HepG2 (cell line): ENCODE measurements around the gene MXD3. TPM values are rescaled to one million over a fixed set of nuclear protein-coding genes. Genes with fewer than 3 reads are reported as not detected.
"Not testable (repeated sequence)": the region's sequence is repeated elsewhere in the genome, so short reads cannot be mapped to it uniquely, and the experiment has no call there.

Source experiments
- ATAC-seq: fragments of 200-7000 bp; cut with Tn5 transposase; 3 replicates; pipeline ENCODE4 v1.9.1; 2020; ENCODE audit warnings: mild to moderate bottlenecking, moderate library complexity
- BruUV-seq: library from RNA; stranded (reverse); fragments of 400-500 nt; replicated peaks from 2 replicates; lab custom pipeline; 2021; lab: Mats Ljungman, UMichigan
- CTCF ChIA-PET: fragments of 300-600 bp; formaldehyde crosslinking; extraction: SDS; loops from one replicate; lab custom pipeline; 2021; ENCODE audit warnings: low total read pairs, inconsistent platforms, low intra/inter-chr PET ratio; lab: Yijun Ruan, JAX
- POLR2A ChIA-PET: fragments of 350-600 bp; sonication (Branson Sonifier 250); formaldehyde crosslinking; loops from one replicate; lab custom pipeline; 2020; ENCODE audit warnings: antibody characterized with exemption, inconsistent platforms; lab: Yijun Ruan, JAX
- DNase-seq: peaks from one replicate; pipeline ENCODE4 v3.0.0-alpha.2; 2015; ENCODE audit warnings: low spot score
- FAIRE-seq: peaks from 3 replicates; lab custom pipeline; 2011; peaks lifted over from hg19 to GRCh38; lab: Jason Lieb, UNC
- H2AFZ ChIP-seq: one replicate; pipeline ENCODE4 v1.6.1; 2011; ENCODE audit warnings: low read length, inconsistent platforms
- H3K27ac ChIP-seq: fragments of 300-600 bp; 3 replicates; pipeline ENCODE4 v1.8.0; 2011; ENCODE audit warnings: mixed run types, mild to moderate bottlenecking, mixed read lengths, low read length, inconsistent platforms; ENCODE audit not compliant: insufficient read depth; ENCODE audit errors: extremely low read length
- H3K27me3 ChIP-seq, 2 experiments: fragments of 200-600 bp in 1 of 2; 2 replicates in 1 of 2; 3 replicates in 1 of 2; pipeline versions ENCODE4 v1.6.0 to v1.8.0; 2011; ENCODE audit warnings: low read length in 2 of 2, mild to moderate bottlenecking in 2 of 2, moderate library complexity in 2 of 2, inconsistent platforms in 1 of 2; ENCODE audit not compliant: insufficient read depth in 2 of 2, control insufficient read depth in 1 of 2
- H3K36me3 ChIP-seq, 2 experiments: fragments of 200-600 bp in 1 of 2; replicated peaks in 1 of 2; 2 replicates in 1 of 2; 3 replicates in 1 of 2; pipeline versions ENCODE4 v1.5.1 to v1.8.0; 2011; ENCODE audit warnings: low read length in 2 of 2, inconsistent platforms in 1 of 2; ENCODE audit not compliant: insufficient read depth in 2 of 2, control insufficient read depth in 1 of 2
- H3K4me1 ChIP-seq: 2 replicates; pipeline ENCODE4 v1.5.1; 2012; ENCODE audit warnings: low read length, inconsistent platforms; ENCODE audit not compliant: insufficient read depth
- H3K4me2 ChIP-seq: 2 replicates; pipeline ENCODE4 v1.6.0; 2011; ENCODE audit warnings: low read depth, low read length, inconsistent platforms
- H3K4me3 ChIP-seq, 3 experiments: fragments of 200-600 bp in 1 of 3; sonication (generic), shearing (Covaris generic) in 1 of 3; replicated peaks in 1 of 3; 2 replicates each; pipeline ENCODE4 v1.5.1; 2011 to 2016; ENCODE audit warnings: low read length in 3 of 3, inconsistent platforms in 2 of 3, low read depth in 2 of 3, mild to moderate bottlenecking in 2 of 3, control low read depth in 1 of 3, mixed read lengths in 1 of 3; ENCODE audit not compliant: insufficient read depth in 1 of 3
- H3K79me2 ChIP-seq: one replicate; pipeline ENCODE4 v1.6.1; 2011; ENCODE audit warnings: low read length, inconsistent platforms; ENCODE audit not compliant: insufficient read depth
- H3K9ac ChIP-seq: 2 replicates; pipeline ENCODE4 v1.6.0; 2011; ENCODE audit warnings: mild to moderate bottlenecking, low read depth, low read length, inconsistent platforms; ENCODE audit not compliant: insufficient read depth
- H3K9me3 ChIP-seq: 2 replicates; pipeline ENCODE4 v1.5.1; 2012; ENCODE audit warnings: mild to moderate bottlenecking, low read length
- H4K20me1 ChIP-seq: 2 replicates; pipeline ENCODE4 v1.6.0; 2011; ENCODE audit warnings: inconsistent platforms, mild to moderate bottlenecking, low read length, moderate library complexity; ENCODE audit not compliant: insufficient read depth
- EHMT2 ChIP-seq: fragments of 200-600 bp; sonication (generic); IDR thresholded peaks from 2 replicates; pipeline ENCODE4 v1.7.0; 2017; ENCODE audit warnings: antibody characterized with exemption, low read depth, low read length, borderline replicate concordance
- ELF3 ChIP-seq: IDR thresholded peaks from 2 replicates; pipeline ENCODE4 v1.6.1; 2016; ENCODE audit warnings: missing genetic modification reagents, missing compliant biosample characterization
- KDM1A ChIP-seq: IDR thresholded peaks from 2 replicates; pipeline ENCODE4 v1.6.1; 2016; ENCODE audit warnings: missing compliant biosample characterization
- RORA ChIP-seq: sonication (generic); formaldehyde crosslinking; IDR thresholded peaks from 2 replicates; pipeline ENCODE4 v1.5.0; 2020; ENCODE audit warnings: mild to moderate bottlenecking, missing genetic modification reagents, moderate library complexity
- SKI ChIP-seq: fragments of 450-650 bp; IDR thresholded peaks from one replicate; pipeline ENCODE4 v1.6.1; 2018; ENCODE audit warnings: mild to moderate bottlenecking; ENCODE audit not compliant: partially characterized antibody
- SOX13 ChIP-seq, 3 experiments: fragments of 450-650 bp in 1 of 3; sonication (generic) in 1 of 3; formaldehyde crosslinking in 1 of 3; IDR thresholded peaks in 2 of 3; conservative IDR thresholded peaks in 1 of 3; 2 replicates each; pipeline versions ENCODE4 v1.5.0 to v1.6.1; 2016 to 2020; ENCODE audit warnings: antibody characterized with exemption in 1 of 3, mild to moderate bottlenecking in 1 of 3, missing compliant biosample characterization in 1 of 3, missing genetic modification reagents in 1 of 3, moderate library complexity in 1 of 3
- TCF7L2 ChIP-seq: IDR thresholded peaks from 2 replicates; pipeline ENCODE4 v1.6.1; 2011; ENCODE audit warnings: mild to moderate bottlenecking, low read depth, low read length, moderate library complexity
- ZFP1 ChIP-seq: IDR thresholded peaks from 2 replicates; pipeline ENCODE4 v1.6.1; 2016
- ZNF274 ChIP-seq: sonication (generic); formaldehyde crosslinking; IDR thresholded peaks from 2 replicates; pipeline ENCODE4 v1.5.1; 2020; ENCODE audit warnings: mild to moderate bottlenecking, missing genetic modification reagents
- ZNF598 ChIP-seq: sonication (generic); formaldehyde crosslinking; IDR thresholded peaks from 2 replicates; pipeline ENCODE4 v1.5.1; 2020; ENCODE audit warnings: mild to moderate bottlenecking, missing genetic modification reagents, borderline replicate concordance
- ZNF709 ChIP-seq: sonication (generic); formaldehyde crosslinking; IDR thresholded peaks from 2 replicates; pipeline ENCODE4 v1.5.0; 2020; ENCODE audit warnings: mild to moderate bottlenecking, missing genetic modification reagents
- WGBS: methylation state at CpG from one replicate; pipeline ENCODE4 v1.1.6; 2017; ENCODE audit warnings: low lambda C conversion rate; 5-methylcytosine and 5-hydroxymethylcytosine counted together
- in situ Hi-C: cut with HindIII; loops from 2 replicates; pipeline ENCODE4 v1.10.0; 2017; ENCODE audit warnings: low pct_unique_long_range_greater_than_20kb; ENCODE audit not compliant: extremely low pct_ligation_motif_present
- intact Hi-C: fragments of 100-400 bp; cut with micrococcal nuclease; formaldehyde crosslinking; loops from one replicate; pipeline ENCODE4 v1.10.0; 2022; ENCODE audit not compliant: unreplicated experiment
- polyA plus RNA-seq, 8 experiments: library from polyadenylated mRNA; depleted of rRNA in 3 of 8; stranded (reverse) in 7 of 8; unstranded in 1 of 8; fragments of >200 nt; fragmentation: Illumina TruSeq in 4 of 8; extraction: Trizol in 4 of 8; gene quantifications; 2 replicates each; pipeline versions ENCODE4 v1.2.1 to v1.2.3, GENCODE V29; 2011 to 2016; ENCODE audit warnings: low read depth in 4 of 8, missing spikeins in 1 of 8, mixed read lengths in 1 of 8; ENCODE audit not compliant: insufficient read depth in 1 of 8
- total RNA-seq, 5 experiments: library from RNA; depleted of rRNA; stranded (reverse); fragments of >200 nt; fragmentation: Illumina TruSeq; extraction: Trizol; gene quantifications; 2 replicates each; pipeline ENCODE4 v1.2.3, GENCODE V29; 2016; ENCODE audit warnings: low read depth in 1 of 5
- TF ChIP-seq, protein P1 (sequence below): sonication (generic); formaldehyde crosslinking; IDR thresholded peaks from 2 replicates; pipeline ENCODE4 v1.5.1; 2020; ENCODE audit warnings: mild to moderate bottlenecking, missing genetic modification reagents, moderate library complexity

The MXD3 gene
- total and polyA plus RNA-seq, 2 of the 13 experiments (the other 11 are each of a cell fraction or from before 2014, with no cell fraction given), result 10.5 to 12.8 TPM

DNA sequence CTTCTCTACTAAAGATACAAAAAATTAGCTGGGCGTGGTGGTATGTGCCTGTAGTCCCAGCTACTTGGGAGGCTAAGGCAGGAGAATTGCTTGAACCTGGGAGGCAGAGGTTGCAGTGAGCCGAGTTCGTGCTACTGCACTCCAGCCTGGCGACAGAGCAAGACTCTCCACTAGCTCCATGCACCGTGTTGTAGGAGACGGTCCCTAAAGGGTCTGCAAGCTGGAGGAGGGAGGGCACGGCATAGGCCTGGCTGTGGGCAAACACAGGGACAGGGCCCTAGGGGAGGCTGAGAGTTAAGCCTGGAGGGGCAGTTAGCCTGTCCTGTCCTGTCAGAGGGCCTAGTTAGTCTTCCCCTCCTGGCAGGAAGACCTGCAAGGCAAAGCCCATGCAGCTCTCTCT is 49.0 kb upstream of the MXD3 start:
- FAIRE-seq, H3K36me3 ChIP-seq, H3K9ac ChIP-seq, BruUV-seq, H3K4me2 ChIP-seq, H3K9me3 ChIP-seq, H3K27ac ChIP-seq, H4K20me1 ChIP-seq, intact Hi-C loops, ATAC-seq, CTCF ChIA-PET, H3K79me2 ChIP-seq, DNase-seq, H2AFZ ChIP-seq: not testable (repeated sequence)
- H3K27me3 ChIP-seq, result peaks cover 0 to 23% of the 10 kb centered on the region in 2 experiments; a peak in 4 of 5 replicates
- no CpG with 5 or more reads among the region's 7 CpGs for WGBS
- in situ Hi-C loops, result loop anchor here (5.0 to 25.0 kb wide), 2 partner anchors 48 to 823 kb away; partner anchors contain the start of genes CDHR2, MXD3 and RNF44
- TF ChIP-seq, protein P1, sequence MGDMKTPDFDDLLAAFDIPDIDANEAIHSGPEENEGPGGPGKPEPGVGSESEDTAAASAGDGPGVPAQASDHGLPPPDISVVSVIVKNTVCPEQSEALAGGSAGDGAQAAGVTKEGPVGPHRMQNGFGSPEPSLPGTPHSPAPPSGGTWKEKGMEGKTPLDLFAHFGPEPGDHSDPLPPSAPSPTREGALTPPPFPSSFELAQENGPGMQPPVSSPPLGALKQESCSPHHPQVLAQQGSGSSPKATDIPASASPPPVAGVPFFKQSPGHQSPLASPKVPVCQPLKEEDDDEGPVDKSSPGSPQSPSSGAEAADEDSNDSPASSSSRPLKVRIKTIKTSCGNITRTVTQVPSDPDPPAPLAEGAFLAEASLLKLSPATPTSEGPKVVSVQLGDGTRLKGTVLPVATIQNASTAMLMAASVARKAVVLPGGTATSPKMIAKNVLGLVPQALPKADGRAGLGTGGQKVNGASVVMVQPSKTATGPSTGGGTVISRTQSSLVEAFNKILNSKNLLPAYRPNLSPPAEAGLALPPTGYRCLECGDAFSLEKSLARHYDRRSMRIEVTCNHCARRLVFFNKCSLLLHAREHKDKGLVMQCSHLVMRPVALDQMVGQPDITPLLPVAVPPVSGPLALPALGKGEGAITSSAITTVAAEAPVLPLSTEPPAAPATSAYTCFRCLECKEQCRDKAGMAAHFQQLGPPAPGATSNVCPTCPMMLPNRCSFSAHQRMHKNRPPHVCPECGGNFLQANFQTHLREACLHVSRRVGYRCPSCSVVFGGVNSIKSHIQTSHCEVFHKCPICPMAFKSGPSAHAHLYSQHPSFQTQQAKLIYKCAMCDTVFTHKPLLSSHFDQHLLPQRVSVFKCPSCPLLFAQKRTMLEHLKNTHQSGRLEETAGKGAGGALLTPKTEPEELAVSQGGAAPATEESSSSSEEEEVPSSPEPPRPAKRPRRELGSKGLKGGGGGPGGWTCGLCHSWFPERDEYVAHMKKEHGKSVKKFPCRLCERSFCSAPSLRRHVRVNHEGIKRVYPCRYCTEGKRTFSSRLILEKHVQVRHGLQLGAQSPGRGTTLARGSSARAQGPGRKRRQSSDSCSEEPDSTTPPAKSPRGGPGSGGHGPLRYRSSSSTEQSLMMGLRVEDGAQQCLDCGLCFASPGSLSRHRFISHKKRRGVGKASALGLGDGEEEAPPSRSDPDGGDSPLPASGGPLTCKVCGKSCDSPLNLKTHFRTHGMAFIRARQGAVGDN, result 0 out of 2 replicates have a peak, but pooled peaks have one; percentile 7
- TF ChIP-seq, all 625 proteins: peak for 1; not testable (repeated sequence) for 624
- Histone ChIP-seq H3K4me3 (peak overlapping the region in 1 of 3 experiments; percentile 15; a peak in 1 of 6 replicates), H3K4me1 (peaks cover 97% of the 10 kb centered on the region)
- POLR2A ChIA-PET, result interaction anchor here (2.0 to 2.8 kb wide), 2 partner anchors 9 kb away, joined by 10 to 16 read pairs; partner anchors contain the start of gene LMAN2

DNA sequence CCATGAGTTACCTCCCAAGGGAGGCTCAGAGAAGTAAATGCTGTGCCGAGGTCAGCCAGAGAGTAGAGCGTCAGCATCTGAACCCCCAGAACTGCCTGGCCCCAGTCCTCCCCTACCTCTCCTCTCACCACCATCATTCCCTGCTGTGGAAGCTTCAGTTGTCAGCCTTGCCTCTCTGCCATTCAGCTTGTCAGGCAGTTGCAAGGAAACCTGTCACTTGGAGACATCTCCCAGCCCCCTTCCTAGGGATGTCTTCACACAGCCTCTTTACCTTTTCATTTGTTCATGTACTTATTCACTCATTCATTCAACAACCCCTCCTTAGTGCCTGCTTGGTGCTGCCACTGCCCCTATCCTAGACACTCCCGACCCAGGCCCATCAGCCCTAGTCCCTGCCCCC is 48.2 kb upstream of the MXD3 start:
- Histone ChIP-seq H3K36me3 (no peaks in the 10 kb centered on the region), H3K4me3 (no peak overlapping the region), H4K20me1 (no peaks in the 10 kb centered on the region), H2AFZ (no peak overlapping the region), H3K9ac (no peak overlapping the region), H3K4me2 (no peak overlapping the region), H3K79me2 (no peaks in the 10 kb centered on the region), H3K27ac (no peak overlapping the region), H3K4me1 (peaks cover 97% of the 10 kb centered on the region), H3K9me3 (no peaks in the 10 kb centered on the region), H3K27me3 (peaks cover 0 to 23% of the 10 kb centered on the region in 2 experiments; a peak in 4 of 5 replicates)
- WGBS, result 20% methylated on average over 2 of the region's 3 CpGs
- ChIA-PET CTCF (no interaction called here), POLR2A (interaction anchor here (1.0 to 6.5 kb wide), 3 partner anchors 8 to 19 kb away, joined by 3 to 77 read pairs (median 16); partner anchors contain the start of gene LMAN2)
- ATAC-seq, result no peak
- intact Hi-C loops (no loop called here), in situ Hi-C loops (loop anchor here (5.0 to 25.0 kb wide), 2 partner anchors 48 to 823 kb away; partner anchors contain the start of genes CDHR2, MXD3 and RNF44)
- BruUV-seq, result no TSS peak
- DNase-seq, result no peak
- no peak for FAIRE-seq
- no peak for TF ChIP-seq ELF3 (CRISPR knock-in tag)
- TF ChIP-seq ZFP1, result no peak
- TF ChIP-seq SOX13 (IDR thresholded peaks at IDR 0.05), result no peak
- no peak for TF ChIP-seq SOX13 (CRISPR knock-in tag; conservative IDR thresholded peaks at IDR 0.05 in 1 of 2, IDR thresholded peaks at IDR 0.05 in 1 of 2)
- TF ChIP-seq KDM1A (CRISPR knock-in tag), result no peak
- TF ChIP-seq EHMT2, result no peak
- TF ChIP-seq SKI, result no peak
- TF ChIP-seq ZNF598 (CRISPR knock-in tag), result no peak
- no peak for TF ChIP-seq RORA (CRISPR knock-in tag)
- no peak for TF ChIP-seq ZNF274
- TF ChIP-seq ZNF709, result no peak
- no peak for TF ChIP-seq TCF7L2
